Ovary (tissue), 9 donors: ENCODE data around the gene BRMS1. TPM values are rescaled to one million over a fixed set of nuclear protein-coding genes. Genes with fewer than 3 reads are reported as not detected.
A peak's percentile ranks its signal among the peaks of the same experiment; 100 is the strongest.

ENCODE experiments used
- DNase-seq, 5 donors: peaks; one replicate each; pipeline ENCODE4 v3.0.0-alpha.2; 2019 to 2020
- H3K27ac ChIP-seq, 2 donors: fragments of 200-600 bp; one replicate each; pipeline versions ENCODE4 v1.5.1 to v1.8.0; 2019 to 2022
- H3K27me3 ChIP-seq: fragments of 200-600 bp; one replicate; pipeline ENCODE4 v1.8.0; 2022
- H3K36me3 ChIP-seq: fragments of 200-600 bp; sonication (generic); one replicate; pipeline ENCODE4 v1.5.1; 2019
- H3K4me1 ChIP-seq: one replicate; pipeline ENCODE4 v1.8.1; 2013; ENCODE audit warnings: mild to moderate bottlenecking, moderate library complexity; ENCODE audit not compliant: insufficient read depth
- H3K4me3 ChIP-seq: fragments of 200-600 bp; sonication (generic); one replicate; pipeline ENCODE4 v1.5.1; 2017
- H3K9me3 ChIP-seq, 2 donors: fragments of 200-600 bp in 1 of 2; sonication (generic) in 1 of 2; one replicate each; pipeline versions ENCODE4 v1.5.1 to v1.8.1; 2013 to 2019; ENCODE audit warnings: mild to moderate bottlenecking in 1 of 2, moderate library complexity in 1 of 2
- EP300 ChIP-seq: sonication (generic); formaldehyde crosslinking; IDR thresholded peaks from one replicate; pipeline ENCODE4 v1.6.1; 2017; ENCODE audit warnings: antibody characterized with exemption
- POLR2A ChIP-seq: fragments of 450-650 bp; IDR thresholded peaks from one replicate; pipeline ENCODE4 v1.6.1; 2017; ENCODE audit warnings: antibody characterized with exemption, mild to moderate bottlenecking, moderate library complexity
- WGBS, 3 donors: extraction: QIAGEN DNeasy Blood & Tissue Kit in 1 of 3; methylation state at CpG; one replicate each; pipeline versions ENCODE4 v1.1.5 to v1.1.7; 2013 to 2017; 5-methylcytosine and 5-hydroxymethylcytosine counted together
- intact Hi-C, 4 donors: fragments of 100-400 bp; cut with DNase I; formaldehyde crosslinking; loops; one replicate each; pipeline versions ENCODE4 v1.11.0 to v1.15.1; 2022 to 2023
- polyA plus RNA-seq, 2 donors: library from polyadenylated mRNA; stranded (reverse); fragments of 200-250 nt in 1 of 2; fragments of 350-450 nt in 1 of 2; fragmentation: Illumina TruSeq in 1 of 2; extraction: RNeasy Lipid Tissue Mini Kit (QIAGEN cat#74804) in 1 of 2; gene quantifications; one replicate each; pipeline ENCODE4 v1.2.3, GENCODE V29; 2013 to 2014
- total RNA-seq, 7 donors: library from RNA; depleted of rRNA in 2 of 7; stranded (reverse); fragments of >200 nt in 2 of 7; fragmentation: NEBNext Ultra II Directional in 3 of 7; extraction: Animal tissue kit (Norgen Biotek cat#: 25700) in 3 of 7; gene quantifications; one replicate each; pipeline versions ENCODE4 v1.1.0 to v1.2.4, GENCODE V29; 2016 to 2023
- TF ChIP-seq, protein P1 (sequence below), 3 donors: fragments of 450-650 bp in 2 of 3; fragments of 200-600 bp in 1 of 3; IDR thresholded peaks; one replicate each; pipeline versions ENCODE4 v1.5.1 to v1.8.0; 2016 to 2022; ENCODE audit warnings: antibody characterized with exemption in 3 of 3, mild to moderate bottlenecking in 1 of 3
- donor health status: DM: no; HTN: no; CAD: no; lungs with moderate emphysema.
- donor health status: DM: no; HTN: no; CAD: no.
- donor health status: Bipolar disorder and iron deficiency.
- donor health status: DM: yes; HTN: yes; CAD: no.
- donor health status: DM: no; HTN: no; CAD: no.
- donor health status: DM: yes; HTN: yes; CAD: no.

BRMS1 gene
- total and polyA plus RNA-seq, 9 donors: 17.5 to 32.2 (median 23.4) TPM

DNA sequence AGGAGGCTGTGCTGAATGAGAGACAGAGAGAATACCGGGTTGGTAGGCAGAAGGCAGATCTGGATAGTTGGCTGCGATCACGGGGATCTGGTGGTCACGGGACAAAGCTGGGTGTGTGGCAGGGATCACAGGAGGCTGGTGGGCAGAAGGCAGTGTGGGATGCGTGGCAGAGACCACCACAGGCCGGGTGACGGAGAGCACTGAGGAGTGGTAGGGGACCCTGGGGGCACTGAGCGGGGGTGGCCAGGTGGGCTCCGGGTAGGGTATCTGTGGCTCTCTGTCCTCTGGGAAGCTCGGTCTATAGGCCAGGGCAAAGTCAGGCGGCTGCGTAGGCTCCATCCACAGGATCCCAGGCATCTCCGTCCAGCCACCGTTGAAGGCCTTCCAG, 29.4 kb downstream of the BRMS1 start:
- H3K27me3 ChIP-seq: no peaks in the 10 kb centered on the region
- peak in 1 of 5 donors; percentile 36 for DNase-seq
- peaks cover 33% of the 10 kb centered on the region for H3K4me1 ChIP-seq
- TF ChIP-seq, protein P1, sequence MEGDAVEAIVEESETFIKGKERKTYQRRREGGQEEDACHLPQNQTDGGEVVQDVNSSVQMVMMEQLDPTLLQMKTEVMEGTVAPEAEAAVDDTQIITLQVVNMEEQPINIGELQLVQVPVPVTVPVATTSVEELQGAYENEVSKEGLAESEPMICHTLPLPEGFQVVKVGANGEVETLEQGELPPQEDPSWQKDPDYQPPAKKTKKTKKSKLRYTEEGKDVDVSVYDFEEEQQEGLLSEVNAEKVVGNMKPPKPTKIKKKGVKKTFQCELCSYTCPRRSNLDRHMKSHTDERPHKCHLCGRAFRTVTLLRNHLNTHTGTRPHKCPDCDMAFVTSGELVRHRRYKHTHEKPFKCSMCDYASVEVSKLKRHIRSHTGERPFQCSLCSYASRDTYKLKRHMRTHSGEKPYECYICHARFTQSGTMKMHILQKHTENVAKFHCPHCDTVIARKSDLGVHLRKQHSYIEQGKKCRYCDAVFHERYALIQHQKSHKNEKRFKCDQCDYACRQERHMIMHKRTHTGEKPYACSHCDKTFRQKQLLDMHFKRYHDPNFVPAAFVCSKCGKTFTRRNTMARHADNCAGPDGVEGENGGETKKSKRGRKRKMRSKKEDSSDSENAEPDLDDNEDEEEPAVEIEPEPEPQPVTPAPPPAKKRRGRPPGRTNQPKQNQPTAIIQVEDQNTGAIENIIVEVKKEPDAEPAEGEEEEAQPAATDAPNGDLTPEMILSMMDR (IDR thresholded peaks at IDR 0.05): no peak
- WGBS, 3 donors: 78 to 82% (median 79%) methylated on average over 14 of the region's 14 CpGs
- H3K27ac ChIP-seq: no peak overlapping the region
- H3K4me3 ChIP-seq: peak overlapping the region; percentile 43
- no peaks in the 10 kb centered on the region for H3K36me3 ChIP-seq
- intact Hi-C loops: no loop called here
- no peaks in the 10 kb centered on the region for H3K9me3 ChIP-seq

DNA sequence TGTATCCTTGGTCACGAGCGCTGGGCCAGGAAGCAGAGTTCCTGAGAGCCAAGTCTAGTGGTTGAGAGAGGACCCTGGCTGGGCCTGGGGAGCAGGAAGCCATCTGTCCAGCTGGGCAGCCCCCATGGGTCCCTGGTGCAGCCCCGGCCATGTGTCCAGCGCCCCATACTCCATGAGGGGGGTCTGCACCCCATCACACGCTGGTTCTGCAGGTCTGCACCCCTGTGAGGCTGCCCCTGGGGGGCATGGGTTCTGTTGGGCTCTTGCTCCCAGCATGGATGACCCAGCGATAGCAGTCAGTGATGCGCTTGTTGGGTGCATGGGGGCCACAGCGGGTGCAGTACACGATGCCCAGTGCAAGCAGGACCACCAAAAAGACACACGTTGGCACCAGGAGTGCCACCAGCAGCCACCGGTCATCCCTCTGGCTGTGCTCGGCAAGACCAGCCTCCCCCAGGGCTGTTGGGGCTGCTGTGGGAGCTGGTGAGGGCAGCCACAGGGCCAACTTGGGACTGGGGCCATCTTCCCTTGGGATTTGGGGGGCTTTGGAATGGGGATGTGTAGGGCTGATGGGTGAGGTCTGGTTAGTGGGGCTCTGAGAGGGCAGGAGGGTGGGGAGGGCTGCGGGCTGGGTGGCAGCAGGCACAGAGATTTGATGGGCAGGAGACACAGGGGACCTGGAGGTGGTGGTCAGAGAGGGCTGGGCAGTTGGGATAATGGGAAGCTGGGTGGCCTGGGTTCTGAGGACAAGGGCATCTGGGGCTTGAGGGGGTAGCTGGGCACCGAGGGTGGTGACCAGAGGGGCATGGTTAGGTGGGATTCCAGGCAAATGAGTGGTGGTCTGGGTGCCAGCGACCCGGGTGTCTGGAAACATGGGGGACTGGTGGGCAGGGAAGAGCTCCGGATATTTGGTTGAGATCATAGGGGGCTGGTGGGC, 30.1 kb downstream of the BRMS1 start:
- H3K36me3 ChIP-seq: no peaks in the 10 kb centered on the region
- 68 to 74% (median 74%) methylated on average over 13 to 17 of the region's 17 CpGs for WGBS, 3 donors
- H3K9me3 ChIP-seq: no peaks in the 10 kb centered on the region
- intact Hi-C loops: no loop called here
- peaks cover 33% of the 10 kb centered on the region for H3K4me1 ChIP-seq
- TF ChIP-seq EP300: no peak
- TF ChIP-seq POLR2A: no peak
- TF ChIP-seq, protein P1 (IDR thresholded peaks at IDR 0.05): no peak
- no peaks in the 10 kb centered on the region for H3K27me3 ChIP-seq
- no peak overlapping the region for H3K27ac ChIP-seq
- no peak overlapping the region for H3K4me3 ChIP-seq
- peak in 3 of 5 donors; percentile 24 to 50 (median 40) for DNase-seq

DNA sequence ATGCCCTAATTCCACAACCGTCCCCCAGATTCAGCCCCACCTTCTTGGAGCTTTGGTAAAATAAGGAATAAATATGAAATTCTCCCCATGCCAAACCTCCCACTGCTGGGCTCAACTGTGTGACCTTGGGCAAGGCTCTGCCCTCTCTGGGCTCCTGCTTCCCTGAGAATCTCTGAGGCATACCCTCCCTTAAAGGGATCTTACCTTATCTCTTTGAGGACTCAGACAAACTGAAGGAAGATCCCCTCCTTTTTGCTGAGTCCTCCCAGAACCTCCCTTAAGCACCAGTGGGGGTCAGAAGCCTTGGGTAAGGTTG, 30.8 kb downstream of the BRMS1 start:
- H3K4me3 ChIP-seq: no peak overlapping the region
- peak overlapping the region in 1 of 2 donors; percentile 79 for H3K27ac ChIP-seq
- DNase-seq: no peak
- 17 to 29% (median 19%) methylated on average over 1 of the region's 1 CpG for WGBS, 3 donors
- no peak for TF ChIP-seq EP300
- TF ChIP-seq, protein P1 (IDR thresholded peaks at IDR 0.05): no peak
- TF ChIP-seq POLR2A: no peak
- H3K36me3 ChIP-seq: no peaks in the 10 kb centered on the region
- peaks cover 33% of the 10 kb centered on the region for H3K4me1 ChIP-seq
- intact Hi-C loops: no loop called here
- no peaks in the 10 kb centered on the region for H3K9me3 ChIP-seq
- H3K27me3 ChIP-seq: no peaks in the 10 kb centered on the region

DNA sequence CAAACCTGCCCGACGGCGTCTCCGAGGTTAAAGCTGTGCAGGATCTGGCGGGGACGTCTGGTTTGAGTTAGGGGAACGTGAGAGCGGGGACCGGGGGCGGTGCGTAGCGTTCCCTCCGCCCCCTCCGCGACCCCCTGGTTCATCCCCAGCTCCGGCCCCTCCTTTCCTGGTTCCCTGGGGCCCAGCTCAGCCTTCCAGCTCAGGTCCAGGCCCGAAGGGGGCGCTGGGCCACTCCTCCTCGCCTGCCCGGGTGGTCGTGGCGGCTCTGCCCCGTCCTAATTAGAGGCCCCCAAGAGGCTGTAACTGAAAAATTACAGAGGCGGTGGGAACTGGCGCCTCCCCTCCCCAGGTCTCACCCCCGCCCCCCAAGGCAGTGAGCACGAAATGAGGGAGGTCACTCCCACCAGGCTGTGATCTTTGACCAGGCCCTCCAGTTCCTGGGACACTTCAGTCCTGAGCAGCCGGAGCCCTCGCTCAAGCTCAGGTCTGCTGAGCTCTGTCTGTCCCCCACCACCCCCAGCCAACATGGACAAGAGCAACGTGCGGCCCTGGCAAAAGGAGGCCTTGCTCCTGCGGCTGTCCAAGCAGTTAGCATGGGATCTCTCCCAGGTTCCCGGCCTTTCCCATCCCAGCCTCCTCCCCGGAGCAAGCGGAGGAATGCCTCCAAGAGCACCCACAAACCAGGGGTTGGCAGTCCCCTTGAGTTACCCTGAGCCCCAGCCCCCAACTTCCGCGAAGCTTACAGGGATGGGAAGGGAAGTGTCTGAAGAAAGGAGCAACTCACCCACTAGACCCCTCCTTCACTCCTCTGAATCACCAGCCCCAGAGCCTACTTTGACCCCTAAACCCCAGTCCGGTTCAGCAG, 31.4 kb downstream of the BRMS1 start:
- Histone ChIP-seq H3K4me1 (peaks cover 33% of the 10 kb centered on the region), H3K27me3 (no peaks in the 10 kb centered on the region), H3K36me3 (no peaks in the 10 kb centered on the region), H3K4me3 (peak overlapping the region; percentile 54), H3K27ac (peak overlapping the region; percentile 65 to 79), H3K9me3 (no peaks in the 10 kb centered on the region)
- WGBS, 3 donors: 9 to 14% (median 14%) methylated on average over 36 to 38 of the region's 38 CpGs
- intact Hi-C loops: no loop called here
- DNase-seq: peak in 1 of 5 donors; percentile 42
- no peak for TF ChIP-seq POLR2A
- TF ChIP-seq EP300: no peak
- TF ChIP-seq, protein P1 (IDR thresholded peaks at IDR 0.05): no peak
